HEK293 (cell line): Measurements from ENCODE around the gene MRPL43.
A peak's percentile ranks its signal among the peaks of the same experiment; 100 is the strongest.

ENCODE experiments used
- CTCF ChIA-PET: fragments of 350-600 bp; formaldehyde crosslinking; extraction: SDS; loops from one replicate; lab custom pipeline; 2021; ENCODE audit warnings: antibody characterized with exemption; lab: Yijun Ruan, JAX
- POLR2A ChIA-PET: fragments of 300-600 bp; formaldehyde crosslinking; extraction: SDS; loops from one replicate; lab custom pipeline; 2020; ENCODE audit warnings: antibody characterized with exemption, inconsistent platforms; lab: Yijun Ruan, JAX
- H3K27ac ChIP-seq: fragments of 200-500 bp; sonication (Bioruptor generic); 2 replicates; pipeline ENCODE4 v1.5.1; 2014; ENCODE audit warnings: low read depth, low read length, control low read depth, inconsistent platforms; ENCODE audit errors: extremely low read depth
- H3K36me3 ChIP-seq, 2 experiments: fragments of 200-500 bp in 1 of 2; sonication (Bioruptor generic) in 1 of 2; 1 replicate in 1 of 2; 2 replicates in 1 of 2; pipeline ENCODE4 v1.5.1; 2014 to 2017; ENCODE audit warnings: inconsistent platforms in 2 of 2, low read length in 2 of 2; ENCODE audit not compliant: control insufficient read depth in 2 of 2, insufficient read depth in 1 of 2
- H3K4me1 ChIP-seq: fragments of 200-500 bp; sonication (Bioruptor generic); 2 replicates; pipeline ENCODE4 v1.5.1; 2014; ENCODE audit warnings: mild to moderate bottlenecking, low read length, inconsistent platforms; ENCODE audit not compliant: control insufficient read depth, insufficient read depth
- H3K4me3 ChIP-seq: 2 replicates; pipeline ENCODE4 v1.5.1; 2011; ENCODE audit warnings: low read depth, mild to moderate bottlenecking, control low read depth, low read length, moderate library complexity
- H3K9me3 ChIP-seq: fragments of 200-500 bp; sonication (Bioruptor generic); 2 replicates; pipeline ENCODE4 v1.5.1; 2014; ENCODE audit warnings: low read depth, low read length, inconsistent platforms; ENCODE audit not compliant: control insufficient read depth, insufficient read depth
- CTCF ChIP-seq: fragments of 450-650 bp; formaldehyde crosslinking; IDR thresholded peaks from 2 replicates; pipeline ENCODE4 v1.5.1; 2016; ENCODE audit warnings: missing biosample characterization, missing genetic modification characterization
- GFI1B ChIP-seq: fragments of 450-650 bp; formaldehyde crosslinking; IDR thresholded peaks from 2 replicates; pipeline ENCODE4 v1.5.1; 2016; ENCODE audit warnings: missing biosample characterization, missing genetic modification characterization
- IKZF3 ChIP-seq: fragments of 450-650 bp; IDR thresholded peaks from 2 replicates; pipeline ENCODE4 v1.5.0; 2018; ENCODE audit warnings: missing biosample characterization, mild to moderate bottlenecking, missing genetic modification characterization, moderate library complexity
- MYNN ChIP-seq: fragments of 450-650 bp; formaldehyde crosslinking; IDR thresholded peaks from 2 replicates; pipeline ENCODE4 v1.5.1; 2016; ENCODE audit warnings: missing biosample characterization, missing genetic modification characterization, borderline replicate concordance
- MZF1 ChIP-seq: fragments of 450-650 bp; formaldehyde crosslinking; IDR thresholded peaks from 2 replicates; pipeline ENCODE4 v1.5.1; 2017; ENCODE audit warnings: missing biosample characterization, missing genetic modification characterization, borderline replicate concordance
- OSR2 ChIP-seq: fragments of 450-650 bp; formaldehyde crosslinking; IDR thresholded peaks from 2 replicates; pipeline ENCODE4 v1.5.1; 2016; ENCODE audit warnings: missing biosample characterization, missing genetic modification characterization
- OVOL3 ChIP-seq: fragments of 450-650 bp; formaldehyde crosslinking; IDR thresholded peaks from 2 replicates; pipeline ENCODE4 v1.5.1; 2016; ENCODE audit warnings: missing biosample characterization, missing genetic modification characterization
- PBX3 ChIP-seq: sonication (generic); formaldehyde crosslinking; IDR thresholded peaks from 2 replicates; pipeline ENCODE4 v1.8.1; 2022; ENCODE audit warnings: mild to moderate bottlenecking, moderate library complexity, missing genetic modification reagents
- PRDM10 ChIP-seq: fragments of 450-650 bp; formaldehyde crosslinking; IDR thresholded peaks from 2 replicates; pipeline ENCODE4 v1.5.1; 2016; ENCODE audit warnings: missing biosample characterization, missing genetic modification characterization
- ZFHX2 ChIP-seq: fragments of 450-650 bp; formaldehyde crosslinking; conservative IDR thresholded peaks from 2 replicates; pipeline ENCODE4 v1.5.1; 2016; ENCODE audit warnings: missing biosample characterization, missing genetic modification characterization
- ZNF146 ChIP-seq: fragments of 450-650 bp; formaldehyde crosslinking; IDR thresholded peaks from 2 replicates; pipeline ENCODE4 v1.5.1; 2016; ENCODE audit warnings: missing biosample characterization, missing genetic modification characterization
- ZNF155 ChIP-seq: fragments of 450-650 bp; formaldehyde crosslinking; IDR thresholded peaks from 2 replicates; pipeline ENCODE4 v1.5.1; 2016; ENCODE audit warnings: missing biosample characterization, missing genetic modification characterization
- ZNF174 ChIP-seq: fragments of 450-650 bp; formaldehyde crosslinking; IDR thresholded peaks from 2 replicates; pipeline ENCODE4 v1.5.0; 2017; ENCODE audit warnings: missing biosample characterization, mild to moderate bottlenecking, missing genetic modification characterization
- ZNF2 ChIP-seq: fragments of 450-650 bp; formaldehyde crosslinking; IDR thresholded peaks from 2 replicates; pipeline ENCODE4 v1.5.1; 2016; ENCODE audit warnings: missing biosample characterization, missing genetic modification characterization
- ZNF248 ChIP-seq: fragments of 450-650 bp; formaldehyde crosslinking; IDR thresholded peaks from 2 replicates; pipeline ENCODE4 v1.5.1; 2017; ENCODE audit warnings: missing biosample characterization, missing genetic modification characterization
- ZNF423 ChIP-seq: fragments of 450-650 bp; formaldehyde crosslinking; IDR thresholded peaks from 2 replicates; pipeline ENCODE4 v1.5.1; 2016; ENCODE audit warnings: missing biosample characterization, missing genetic modification characterization
- ZNF426 ChIP-seq: fragments of 450-650 bp; formaldehyde crosslinking; IDR thresholded peaks from 2 replicates; pipeline ENCODE4 v1.5.1; 2017; ENCODE audit warnings: missing biosample characterization, missing genetic modification characterization, mild to moderate bottlenecking, inconsistent platforms, moderate library complexity
- ZNF433 ChIP-seq: fragments of 450-650 bp; formaldehyde crosslinking; IDR thresholded peaks from 2 replicates; pipeline ENCODE4 v1.5.1; 2016; ENCODE audit warnings: missing biosample characterization, missing genetic modification characterization, low read depth
- ZNF654 ChIP-seq: fragments of 450-650 bp; formaldehyde crosslinking; IDR thresholded peaks from 2 replicates; pipeline ENCODE4 v1.5.1; 2016; ENCODE audit warnings: low read depth, missing biosample characterization, missing genetic modification characterization
- ZNF660 ChIP-seq: fragments of 450-650 bp; IDR thresholded peaks from 2 replicates; pipeline ENCODE4 v1.5.1; 2018; ENCODE audit warnings: missing biosample characterization, mild to moderate bottlenecking, missing genetic modification characterization
- ZNF692 ChIP-seq: fragments of 450-650 bp; formaldehyde crosslinking; IDR thresholded peaks from 2 replicates; pipeline ENCODE4 v1.5.1; 2016; ENCODE audit warnings: missing biosample characterization, missing genetic modification characterization
- ZSCAN30 ChIP-seq: fragments of 450-650 bp; IDR thresholded peaks from 2 replicates; pipeline ENCODE4 v1.5.1; 2018; ENCODE audit warnings: missing biosample characterization, mild to moderate bottlenecking, missing genetic modification characterization, moderate library complexity

MRPL43 gene

GRCh38 chr10:100993986-100994708 is 6.8 kb upstream of the MRPL43 start:
- Histone ChIP-seq H3K4me3 (no peak overlapping the region), H3K9me3 (no peaks in the 10 kb centered on the region), H3K4me1 (peaks cover 6% of the 10 kb centered on the region), H3K27ac (no peak overlapping the region), H3K36me3 (peaks cover 20 to 48% of the 10 kb centered on the region in 2 experiments)
- ChIA-PET POLR2A (interaction anchor here (1.6 kb wide), 1 partner anchor 20 kb away, joined by 5 read pairs; no protein-coding TSS in a partner anchor), CTCF (interaction anchor here (0.5 to 16.6 kb wide), 15 partner anchors 9 to 941 kb away, joined by 3 to 274 read pairs (median 3); no protein-coding TSS in a partner anchor)
- peak; percentile 93 for TF ChIP-seq IKZF3 (tag by site-specific recombination)
- no peak for TF ChIP-seq ZNF146 (tag by site-specific recombination)
- no peak for TF ChIP-seq ZNF433
- TF ChIP-seq ZNF660 (tag by site-specific recombination) = 0 out of 2 replicates have a peak, but pooled peaks have one; percentile 17
- no peak for TF ChIP-seq ZNF423 (tag by site-specific recombination)
- TF ChIP-seq CTCF (tag by site-specific recombination) = peak; percentile 43; the same call in 1 of the 2 replicates
- peak; percentile 34; the same call in 1 of the 2 replicates for TF ChIP-seq PRDM10
- TF ChIP-seq ZNF654 (tag by site-specific recombination) = peak; percentile 77

GRCh38 chr10:100989088-100989487 is 1.8 kb upstream of the MRPL43 start:
- POLR2A ChIA-PET = no interaction called here
- CTCF ChIA-PET = interaction anchor here (1.3 to 16.6 kb wide), 3 partner anchors 9 to 28 kb away, joined by 3 to 274 read pairs (median 49); partner anchors contain the start of gene LZTS2
- Histone ChIP-seq H3K4me1 (peaks cover 6% of the 10 kb centered on the region), H3K9me3 (no peaks in the 10 kb centered on the region), H3K36me3 (peaks cover 20 to 69% of the 10 kb centered on the region in 2 experiments), H3K4me3 (no peak overlapping the region), H3K27ac (no peak overlapping the region)
- TF ChIP-seq ZNF155 (tag by site-specific recombination) (no peak), ZNF2 (tag by site-specific recombination) (no peak), ZNF426 (tag by site-specific recombination) (no peak), OSR2 (tag by site-specific recombination) (no peak), OVOL3 (no peak), ZFHX2 (tag by site-specific recombination) (no peak), ZSCAN30 (tag by site-specific recombination) (no peak), MZF1 (tag by site-specific recombination) (no peak), PBX3 (CRISPR knock-in tag) (no peak), ZNF692 (tag by site-specific recombination) (no peak), ZNF248 (tag by site-specific recombination) (no peak), MYNN (tag by site-specific recombination) (no peak), GFI1B (tag by site-specific recombination) (no peak), ZNF174 (tag by site-specific recombination) (no peak), CTCF (tag by site-specific recombination) (no peak), ZNF654 (tag by site-specific recombination) (no peak)
